IMR-90 (cell line): Measurements from ENCODE around the gene CHST3. TPM values are rescaled to one million over a fixed set of nuclear protein-coding genes. Genes with fewer than 3 reads are reported as not detected.

Experiments used
- ATAC-seq: fragments of 200-7000 bp; cut with Tn5 transposase; 2 replicates; pipeline ENCODE4 v1.9.1; 2020; ENCODE audit warnings: low read depth, mild to moderate bottlenecking, moderate library complexity
- BruUV-seq: library from RNA; stranded (reverse); fragments of 400-500 nt; replicated peaks from 2 replicates; lab custom pipeline; 2021; lab: Mats Ljungman, UMichigan
- CTCF ChIA-PET: fragments of 300-600 bp; formaldehyde crosslinking; extraction: SDS; loops from one replicate; lab custom pipeline; 2021; ENCODE audit warnings: antibody characterized with exemption; lab: Yijun Ruan, JAX
- POLR2A ChIA-PET: fragments of 300-600 bp; sonication (Branson Sonifier 250); formaldehyde crosslinking; loops from one replicate; lab custom pipeline; 2022; ENCODE audit warnings: antibody characterized with exemption; ENCODE audit not compliant: unreplicated experiment; lab: Charles Lee
- DNase-seq: peaks from one replicate; pipeline ENCODE4 v3.0.0; 2013
- H2AFZ ChIP-seq: replicated peaks from 2 replicates; pipeline ENCODE3; 2013; ENCODE audit warnings: low read length, mild to moderate bottlenecking; ENCODE audit not compliant: poor library complexity
- H2AK5ac ChIP-seq: 2 replicates; pipeline ENCODE4 v1.6.1; 2013; ENCODE audit warnings: low read depth, low read length, inconsistent platforms
- H2AK9ac ChIP-seq: replicated peaks from 2 replicates; pipeline ENCODE3; 2013; ENCODE audit warnings: mild to moderate bottlenecking, low read depth, low read length, moderate library complexity; ENCODE audit not compliant: poor library complexity
- H2BK120ac ChIP-seq: 2 replicates; pipeline ENCODE4 v1.6.1; 2013; ENCODE audit warnings: low read depth, low read length, inconsistent platforms
- H2BK15ac ChIP-seq: 3 replicates; pipeline ENCODE4 v1.6.1; 2013; ENCODE audit warnings: low read depth, low read length, inconsistent platforms
- H2BK20ac ChIP-seq: 2 replicates; pipeline ENCODE4 v1.6.1; 2013; ENCODE audit warnings: low read depth, mild to moderate bottlenecking, inconsistent platforms, low read length, moderate library complexity
- H2BK5ac ChIP-seq: 2 replicates; pipeline ENCODE4 v1.6.1; 2013; ENCODE audit warnings: mild to moderate bottlenecking, low read depth, low read length, inconsistent platforms; ENCODE audit not compliant: poor library complexity, severe bottlenecking
- H3K14ac ChIP-seq: replicated peaks from 2 replicates; pipeline ENCODE4 v1.6.1; 2013; ENCODE audit warnings: low read depth, low read length, inconsistent platforms
- H3K18ac ChIP-seq: 2 replicates; pipeline ENCODE4 v1.6.1; 2013; ENCODE audit warnings: low read depth, low read length, control low read depth
- H3K23ac ChIP-seq: 2 replicates; pipeline ENCODE4 v1.6.1; 2013; ENCODE audit warnings: low read depth, low read length, inconsistent platforms
- H3K27ac ChIP-seq: 2 replicates; pipeline ENCODE4 v1.5.1; 2013; ENCODE audit warnings: mild to moderate bottlenecking, control low read depth, low read length; ENCODE audit not compliant: insufficient read depth
- H3K27me3 ChIP-seq: 2 replicates; pipeline ENCODE4 v1.6.1; 2013; ENCODE audit warnings: low read length; ENCODE audit not compliant: control insufficient read depth, insufficient read depth
- H3K36me3 ChIP-seq: 2 replicates; pipeline ENCODE4 v1.6.1; 2013; ENCODE audit warnings: low read length, mixed read lengths; ENCODE audit not compliant: control insufficient read depth, insufficient read depth
- H3K4ac ChIP-seq: 2 replicates; pipeline ENCODE4 v1.6.1; 2013; ENCODE audit warnings: low read depth, low read length, inconsistent platforms
- H3K4me1 ChIP-seq: 2 replicates; pipeline ENCODE4 v1.6.1; 2013; ENCODE audit warnings: low read length, mixed read lengths; ENCODE audit not compliant: control insufficient read depth, insufficient read depth
- H3K4me2 ChIP-seq: 2 replicates; pipeline ENCODE4 v1.6.1; 2013; ENCODE audit warnings: low read depth, mild to moderate bottlenecking, control low read depth, low read length, moderate library complexity
- H3K4me3 ChIP-seq: 2 replicates; pipeline ENCODE4 v1.5.1; 2013; ENCODE audit warnings: low read depth, mild to moderate bottlenecking, control low read depth, low read length, moderate library complexity; ENCODE audit not compliant: insufficient read depth
- H3K56ac ChIP-seq: 2 replicates; pipeline ENCODE4 v1.6.1; 2013; ENCODE audit warnings: low read length, inconsistent platforms; ENCODE audit not compliant: insufficient read depth; ENCODE audit errors: extremely low read depth
- H3K79me1 ChIP-seq, 2 experiments: 2 replicates each; pipeline ENCODE4 v1.6.1; 2013; ENCODE audit warnings: low read length in 2 of 2, inconsistent platforms in 1 of 2, low read depth in 1 of 2
- H3K9ac ChIP-seq: 2 replicates; pipeline ENCODE4 v1.6.1; 2013; ENCODE audit warnings: low read depth, low read length, control low read depth
- H3K9me1 ChIP-seq: 2 replicates; pipeline ENCODE4 v1.6.1; 2013; ENCODE audit warnings: low read length, inconsistent platforms; ENCODE audit not compliant: insufficient read depth
- H3K9me3 ChIP-seq: 2 replicates; pipeline ENCODE4 v1.6.1; 2013; ENCODE audit warnings: low read length; ENCODE audit not compliant: control insufficient read depth, insufficient read depth
- H4K20me1 ChIP-seq: 2 replicates; pipeline ENCODE4 v1.6.1; 2013; ENCODE audit warnings: low read length, inconsistent platforms; ENCODE audit not compliant: insufficient read depth
- H4K5ac ChIP-seq: 2 replicates; pipeline ENCODE4 v1.6.1; 2013; ENCODE audit warnings: mild to moderate bottlenecking, low read depth, low read length, control low read depth
- H4K8ac ChIP-seq, 2 experiments: 2 replicates each; pipeline ENCODE4 v1.6.1; 2013; ENCODE audit warnings: low read depth in 2 of 2, low read length in 2 of 2, control low read depth in 1 of 2, inconsistent platforms in 1 of 2
- H4K91ac ChIP-seq: 2 replicates; pipeline ENCODE4 v1.6.1; 2013; ENCODE audit warnings: low read depth, low read length, inconsistent platforms; ENCODE audit not compliant: insufficient read depth
- BHLHE40 ChIP-seq: fragments of 150-350 bp; IDR thresholded peaks from 2 replicates; pipeline ENCODE4 v1.6.1; 2016; ENCODE audit warnings: mild to moderate bottlenecking, low read depth, low read length
- CHD1 ChIP-seq: IDR thresholded peaks from 2 replicates; pipeline ENCODE4 v1.6.1; 2012; ENCODE audit warnings: low read depth, low read length, improper control_type of control experiment
- FOS ChIP-seq: fragments of 150-350 bp; IDR thresholded peaks from 2 replicates; pipeline ENCODE4 v1.6.1; 2016; ENCODE audit warnings: low read depth, low read length
- MAFK ChIP-seq: IDR thresholded peaks from 2 replicates; pipeline ENCODE4 v1.6.1; 2012; ENCODE audit warnings: low read depth, low read length, improper control_type of control experiment
- MAZ ChIP-seq: IDR thresholded peaks from 2 replicates; pipeline ENCODE4 v1.6.1; 2012; ENCODE audit warnings: low read depth, mild to moderate bottlenecking, low read length, improper control_type of control experiment, moderate library complexity, borderline replicate concordance
- NFE2L2 ChIP-seq: fragments of 150-350 bp; IDR thresholded peaks from 2 replicates; pipeline ENCODE4 v1.6.1; 2016; ENCODE audit warnings: low read depth, mild to moderate bottlenecking, low read length
- POLR2A ChIP-seq: IDR thresholded peaks from 2 replicates; pipeline ENCODE4 v1.6.1; 2012; ENCODE audit warnings: mild to moderate bottlenecking, low read depth, low read length
- RAD21 ChIP-seq: IDR thresholded peaks from 2 replicates; pipeline ENCODE4 v1.6.1; 2012; ENCODE audit warnings: low read length, improper control_type of control experiment
- RCOR1 ChIP-seq: IDR thresholded peaks from 2 replicates; pipeline ENCODE4 v1.6.1; 2012; ENCODE audit warnings: mild to moderate bottlenecking, low read length, improper control_type of control experiment; ENCODE audit not compliant: insufficient replicate concordance
- SMC3 ChIP-seq: fragments of 150-350 bp; IDR thresholded peaks from 2 replicates; pipeline ENCODE4 v1.6.1; 2016; ENCODE audit warnings: low read depth, mild to moderate bottlenecking, antibody characterized with exemption, low read length, moderate library complexity
- USF2 ChIP-seq: fragments of 150-350 bp; IDR thresholded peaks from 2 replicates; pipeline ENCODE4 v1.6.1; 2017; ENCODE audit warnings: mild to moderate bottlenecking, antibody characterized with exemption, low read length, low read depth
- WGBS, 2 experiments: methylation state at CpG; one replicate each; pipeline versions ENCODE4 v1.1.5 to v1.1.7; 2013; ENCODE audit warnings: missing lambda C conversion rate in 2 of 2; ENCODE audit not compliant: insufficient read length in 1 of 2; ENCODE audit errors: extremely low coverage in 2 of 2; 5-methylcytosine and 5-hydroxymethylcytosine counted together
- dilution Hi-C: fragments of 300-500 bp; cut with HindIII; formaldehyde crosslinking; loops from one replicate; pipeline ENCODE4 v1.14.3; 2018; ENCODE audit warnings: low sequenced_read_pairs; ENCODE audit not compliant: unreplicated experiment
- in situ Hi-C: fragments of 300-500 bp; cut with MboI; formaldehyde crosslinking; loops from 3 replicates; pipeline ENCODE4 v1.14.3; 2019; ENCODE audit warnings: low sequenced_read_pairs, inconsistent platforms, mixed read lengths
- intact Hi-C: fragments of 100-400 bp; cut with micrococcal nuclease; formaldehyde crosslinking; loops from 2 replicates; pipeline ENCODE4 v1.10.0; 2022
- polyA plus RNA-seq, 3 experiments: library from polyadenylated mRNA; depleted of rRNA; stranded (reverse); fragments of >200 nt; gene quantifications; 2 replicates each; pipeline ENCODE4 v1.2.3, GENCODE V29; 2012; ENCODE audit warnings: low replicate concordance in 1 of 3
- total RNA-seq: library from RNA; depleted of rRNA; stranded (reverse); fragments of >200 nt; gene quantifications from 2 replicates; pipeline ENCODE4 v1.2.3, GENCODE V29; 2012

CHST3 gene
- total and polyA plus RNA-seq, 2 of the 4 experiments (the other 2 are of a cell fraction), result 8.6 to 9.0 TPM

- WGBS, 2 experiments, result no CpG with 5 or more reads among the region's 4 CpGs
- Histone ChIP-seq H3K4ac (no peak overlapping the region), H3K36me3 (no peaks in the 10 kb centered on the region), H4K91ac (no peak overlapping the region), H3K9me1 (no peaks in the 10 kb centered on the region; the same call in 1 of the 2 replicates), H3K27me3 (peaks cover 7% of the 10 kb centered on the region), H3K14ac (no peak overlapping the region), H2BK120ac (no peak overlapping the region), H3K4me1 (peaks cover 12% of the 10 kb centered on the region; the same call in 1 of the 2 replicates), H3K27ac (no peak overlapping the region), H3K56ac (no peak overlapping the region), H3K18ac (no peak overlapping the region), H4K5ac (no peak overlapping the region), H2AK9ac (no peak overlapping the region), H2AFZ (no peak overlapping the region), H3K4me2 (no peak overlapping the region), H3K9me3 (no peaks in the 10 kb centered on the region), H4K20me1 (no peaks in the 10 kb centered on the region), H3K9ac (no peak overlapping the region), H2BK20ac (no peak overlapping the region), H4K8ac (no peak overlapping the region), H3K4me3 (no peak overlapping the region), H2AK5ac (no peak overlapping the region), H2BK15ac (no peak overlapping the region), H3K79me1 (no peaks in the 10 kb centered on the region), H3K23ac (no peak overlapping the region), H2BK5ac (no peak overlapping the region)
- DNase-seq (no peak), ATAC-seq (no peak)
- CTCF ChIA-PET, result no interaction called here
- POLR2A ChIA-PET, result no interaction called here
- dilution Hi-C loops, result no loop called here
- intact Hi-C loops, result no loop called here
- in situ Hi-C loops, result no loop called here
- no TSS peak for BruUV-seq
- no peak for TF ChIP-seq FOS
- TF ChIP-seq SMC3, result no peak
- no peak for TF ChIP-seq CHD1
- TF ChIP-seq POLR2A, result no peak
- no peak for TF ChIP-seq NFE2L2
- TF ChIP-seq USF2, result no peak
- no peak for TF ChIP-seq RAD21
- no peak for TF ChIP-seq MAFK
- no peak for TF ChIP-seq MAZ
- no peak for TF ChIP-seq RCOR1
- no peak for TF ChIP-seq BHLHE40
Observed at GRCh38 chr10:72024596-72024995, 60.4 kb downstream of the CHST3 start.
